Measurements from ENCODE around the gene CTSZ.
A peak's percentile ranks its signal among the peaks of the same experiment; 100 is the strongest.

The CTSZ gene

DNA sequence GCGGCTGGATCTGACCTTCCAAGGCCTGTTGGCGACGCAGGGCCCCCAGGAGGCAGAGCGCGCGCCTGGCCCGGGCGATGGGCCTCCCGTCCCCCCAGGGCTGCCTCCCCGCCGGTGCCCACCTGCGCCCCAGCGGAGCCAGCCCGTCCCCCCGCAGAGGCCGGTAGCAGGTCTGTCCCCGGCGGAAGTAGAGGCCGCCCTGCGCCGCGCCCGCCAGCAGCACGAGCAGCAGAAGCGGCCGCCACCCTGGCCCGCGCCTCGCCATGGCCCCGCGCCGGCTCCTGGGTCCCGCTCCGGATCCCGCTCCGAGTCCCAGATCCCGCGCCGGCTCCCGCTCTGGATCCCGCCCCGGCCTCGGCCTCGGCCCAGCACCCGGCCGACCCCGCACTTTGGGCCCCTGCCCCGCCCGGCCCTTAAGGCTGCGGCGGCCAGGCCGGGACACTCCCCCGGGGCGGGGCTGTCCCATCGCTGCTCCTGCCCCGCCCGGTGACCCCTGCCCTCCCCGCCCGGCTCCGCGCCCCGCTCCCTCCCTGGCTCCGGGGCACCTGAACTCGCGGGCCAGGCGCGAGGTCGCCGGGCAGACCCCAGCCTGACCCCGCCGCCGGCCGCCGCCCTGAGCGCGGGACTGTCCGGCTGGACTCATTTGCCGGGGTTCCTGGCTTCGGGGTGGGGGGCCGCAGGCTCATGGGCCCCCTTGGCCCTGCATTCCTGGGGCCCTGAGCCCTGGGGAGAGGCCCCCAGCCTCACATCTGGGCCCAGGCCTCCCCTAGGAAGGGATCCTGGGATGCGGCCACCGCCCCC lies at the start of gene CTSZ:
TSS of gene CTSZ (minus strand) at position 391 of the 801 bp plus-strand sequence. CDS start at position 265, 126 bp downstream.
- Histone ChIP-seq H3K27ac (peak within 1 kb of the TSS; percentile 67 to 98 (median 93)), H3K4me3 (peak within 1 kb of the TSS; percentile 49 to 83 (median 72))

DNA sequence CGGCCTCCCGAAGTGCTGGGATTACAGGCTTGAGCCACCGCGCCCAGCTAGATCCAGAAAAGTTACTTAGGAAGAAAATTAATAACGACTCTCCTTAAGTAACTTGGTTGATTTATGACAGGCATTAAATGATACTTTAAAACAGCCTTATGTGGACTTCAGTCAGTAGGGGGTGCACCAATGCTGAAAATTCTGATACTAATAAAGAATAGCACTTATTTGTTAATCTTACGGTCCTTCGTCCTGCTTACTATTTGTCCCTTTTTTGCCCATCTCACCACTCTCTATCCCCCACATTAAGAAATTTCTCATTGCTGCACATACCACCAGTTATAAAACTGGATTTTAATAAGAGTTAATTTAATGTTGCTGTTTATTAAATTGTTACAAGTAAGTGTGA lies 48.2 kb upstream of the CTSZ start:
- Histone ChIP-seq H3K4me3 (no peak overlapping the region), H3K27ac (no peak overlapping the region)

DNA sequence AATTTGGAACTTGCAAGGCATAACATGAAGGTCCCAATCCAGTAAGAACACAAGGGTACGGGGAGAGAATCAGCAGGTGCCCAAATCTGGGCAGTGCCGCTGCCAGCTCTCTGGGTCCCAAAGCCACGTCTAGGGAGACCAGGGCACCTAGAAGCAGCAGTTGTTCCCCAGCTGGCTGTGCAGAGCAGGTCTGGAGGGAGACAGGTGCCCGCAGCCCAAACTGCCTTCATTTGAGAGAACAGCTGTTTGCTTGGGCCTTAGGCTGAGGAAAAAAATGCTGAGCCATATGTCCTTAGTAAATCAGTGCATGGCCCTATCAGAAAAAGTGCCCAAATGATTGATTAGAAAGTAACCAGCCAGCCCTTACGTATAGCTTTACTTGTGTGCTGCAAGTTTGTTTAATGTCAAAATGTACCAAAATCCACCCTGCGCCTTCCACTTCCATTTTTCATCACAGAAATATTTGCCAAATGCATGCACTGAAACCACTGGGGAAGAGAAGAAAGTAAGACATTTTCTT lies 44.7 kb upstream of the CTSZ start:
- no peak overlapping the region for H3K27ac ChIP-seq
- H3K4me3 ChIP-seq, result no peak overlapping the region

DNA sequence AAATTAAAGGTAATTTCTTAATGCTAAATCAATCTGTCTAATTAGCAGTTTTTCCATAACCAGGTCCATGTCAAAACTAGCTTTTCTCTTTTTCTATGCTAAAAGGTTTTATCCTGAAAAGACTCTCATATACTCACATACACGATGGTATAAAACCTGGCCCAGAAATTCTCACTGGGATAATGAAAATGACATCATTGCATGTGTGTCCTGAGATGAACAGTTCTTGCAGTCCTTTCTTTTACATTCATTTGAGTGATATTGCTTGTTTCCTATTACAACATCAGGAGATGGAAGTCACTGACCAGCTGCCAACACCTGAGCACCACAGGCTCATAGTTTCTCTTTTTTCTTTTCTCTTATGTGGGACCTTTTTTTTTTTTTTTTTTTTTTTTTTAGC lies 43.4 kb upstream of the CTSZ start:
- H3K27ac ChIP-seq, result no peak overlapping the region
- H3K4me3 ChIP-seq, result no peak overlapping the region

DNA sequence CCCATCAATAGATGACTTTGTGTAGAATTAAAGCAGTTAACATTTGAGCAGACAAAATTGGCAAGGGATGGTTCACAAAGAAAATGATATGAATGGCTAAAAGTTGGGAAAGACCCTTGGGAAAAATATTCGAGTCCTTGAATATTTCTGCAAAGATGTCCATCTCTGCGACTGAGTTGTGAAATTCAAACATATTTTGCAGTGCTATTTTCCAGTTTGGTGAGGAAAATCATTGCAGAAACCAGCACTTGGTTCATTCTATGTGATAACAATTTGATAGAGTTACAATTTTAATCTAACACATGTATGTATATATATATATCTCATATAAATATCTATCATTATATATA lies 41.6 kb upstream of the CTSZ start:
- no peak overlapping the region for H3K4me3 ChIP-seq
- no peak overlapping the region for H3K27ac ChIP-seq

DNA sequence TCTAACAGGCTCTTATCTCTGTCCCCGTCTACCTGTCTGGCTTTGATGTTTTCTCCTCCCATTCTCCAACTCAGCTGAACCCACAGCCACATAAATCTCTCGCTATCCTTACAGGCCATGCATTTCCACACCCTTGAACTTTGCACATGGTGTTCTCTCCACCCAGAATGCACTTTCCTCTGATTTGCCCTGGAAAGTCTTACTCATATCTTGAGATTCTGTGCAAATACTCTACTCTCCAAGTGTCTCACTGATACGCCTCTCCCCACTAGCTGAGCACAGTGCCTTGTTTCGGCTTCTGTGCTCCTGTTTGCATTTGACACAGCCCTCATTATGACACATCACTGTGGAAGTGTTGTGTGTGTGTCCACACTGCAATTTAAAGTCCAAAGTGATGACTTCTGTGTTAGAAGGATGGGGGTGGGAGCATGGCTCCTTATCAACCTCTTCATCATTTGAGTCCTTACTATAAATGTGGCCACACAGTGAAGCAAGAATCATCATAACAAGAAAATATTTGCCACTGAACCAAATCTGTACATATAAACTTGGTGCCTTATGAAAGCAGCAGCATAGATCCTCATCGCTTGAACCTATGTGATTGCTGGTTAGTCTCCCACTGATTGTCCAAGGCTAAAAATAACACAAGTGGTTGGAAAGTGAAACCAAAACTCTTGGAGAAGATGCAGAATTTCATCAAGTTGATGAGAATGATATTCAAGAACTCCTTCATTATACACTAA lies 41.1 kb upstream of the CTSZ start:
- no peak overlapping the region for H3K27ac ChIP-seq

DNA sequence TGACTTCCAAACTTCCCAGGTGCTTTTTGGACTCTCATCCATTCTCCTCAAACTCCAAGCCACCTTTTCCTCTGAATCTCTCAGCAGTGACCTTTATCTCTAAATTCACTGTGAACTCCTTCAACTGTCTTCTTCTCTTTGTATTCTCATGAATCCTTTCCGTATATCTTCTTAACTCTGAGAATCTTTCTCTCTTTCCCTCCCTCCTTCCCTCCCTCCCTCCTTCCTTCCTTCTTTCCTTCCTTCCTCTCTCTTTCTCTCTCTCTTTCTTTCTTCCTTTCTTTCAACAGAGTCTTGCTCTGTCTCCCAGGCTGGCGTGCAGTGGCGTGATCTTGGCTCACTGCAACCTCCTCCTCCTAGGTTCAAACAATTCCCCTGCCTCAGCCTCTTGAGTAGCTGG lies 39.8 kb upstream of the CTSZ start:
- Histone ChIP-seq H3K27ac (no peak overlapping the region), H3K4me3 (no peak overlapping the region)

More for the DNA sequence above, 41.1 kb upstream of the CTSZ start:
- no peak overlapping the region for H3K4me3 ChIP-seq

DNA sequence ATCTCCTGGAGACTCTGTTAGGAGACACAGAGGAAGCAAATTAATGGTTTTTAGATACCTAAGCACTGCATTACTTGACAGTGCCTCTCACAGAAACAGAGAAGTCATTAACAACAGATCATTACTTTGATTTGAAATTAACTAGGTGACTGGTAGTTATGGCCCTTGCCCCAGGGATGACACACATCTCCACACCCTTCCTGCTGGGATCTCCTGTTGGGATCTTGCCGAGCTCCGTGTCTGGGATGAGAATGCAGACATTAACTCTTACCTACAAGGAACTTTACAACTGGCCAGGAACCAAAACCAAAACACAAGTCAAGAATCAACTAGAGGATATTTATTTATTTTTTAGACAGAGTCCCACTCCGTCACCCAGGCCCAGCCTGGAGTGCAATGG lies 37.7 kb upstream of the CTSZ start:
- peak overlapping the region in 2 of 21 experiments; percentile 6 to 57 for H3K27ac ChIP-seq

DNA sequence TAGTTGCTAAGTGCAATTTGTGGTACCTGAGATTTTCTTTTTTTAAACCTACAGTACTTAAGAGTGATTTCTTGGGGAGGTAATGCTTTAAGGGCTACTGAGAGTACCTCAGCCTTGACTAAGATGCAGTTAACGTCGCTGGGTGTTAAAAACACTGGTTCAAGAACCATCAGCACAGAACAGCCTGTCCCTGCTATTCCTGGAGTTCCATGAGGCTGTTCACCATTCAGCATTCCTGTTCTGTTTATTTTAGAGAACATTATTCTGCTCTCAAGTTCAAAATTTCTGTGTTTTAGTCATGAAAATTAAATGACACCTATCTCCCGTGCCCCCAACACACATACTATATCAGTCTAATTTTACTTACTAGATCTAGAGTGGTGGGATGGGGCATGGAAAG lies 37.2 kb upstream of the CTSZ start:
- H3K27ac ChIP-seq, result peak overlapping the region in 6 of 21 experiments; percentile 4 to 93 (median 36)

More for the DNA sequence above, 37.7 kb upstream of the CTSZ start:
- no peak overlapping the region for H3K4me3 ChIP-seq

DNA sequence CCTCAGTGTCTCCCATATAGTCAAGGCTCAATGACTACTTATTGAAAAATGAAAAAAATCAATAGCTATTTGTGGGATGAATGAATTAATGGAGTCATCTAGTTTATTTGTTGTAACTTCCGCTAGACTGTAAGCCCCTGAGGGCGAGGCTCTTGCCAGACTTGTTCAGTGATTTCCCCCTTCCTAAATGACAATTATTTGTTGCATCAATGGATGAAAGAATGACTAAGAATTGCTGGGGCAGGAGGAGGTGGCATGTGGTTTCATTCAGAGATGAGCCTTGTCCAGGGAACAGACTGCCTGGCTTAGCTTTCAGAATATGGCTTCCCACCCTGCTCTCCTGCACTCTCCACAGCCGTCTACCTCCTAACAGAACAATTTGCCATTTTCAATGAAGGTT lies 36.6 kb upstream of the CTSZ start:
- peak overlapping the region in 15 of 21 experiments; percentile 6 to 94 (median 88) for H3K27ac ChIP-seq
- H3K4me3 ChIP-seq, result no peak overlapping the region

More for the DNA sequence above, 37.2 kb upstream of the CTSZ start:
- no peak overlapping the region for H3K4me3 ChIP-seq

DNA sequence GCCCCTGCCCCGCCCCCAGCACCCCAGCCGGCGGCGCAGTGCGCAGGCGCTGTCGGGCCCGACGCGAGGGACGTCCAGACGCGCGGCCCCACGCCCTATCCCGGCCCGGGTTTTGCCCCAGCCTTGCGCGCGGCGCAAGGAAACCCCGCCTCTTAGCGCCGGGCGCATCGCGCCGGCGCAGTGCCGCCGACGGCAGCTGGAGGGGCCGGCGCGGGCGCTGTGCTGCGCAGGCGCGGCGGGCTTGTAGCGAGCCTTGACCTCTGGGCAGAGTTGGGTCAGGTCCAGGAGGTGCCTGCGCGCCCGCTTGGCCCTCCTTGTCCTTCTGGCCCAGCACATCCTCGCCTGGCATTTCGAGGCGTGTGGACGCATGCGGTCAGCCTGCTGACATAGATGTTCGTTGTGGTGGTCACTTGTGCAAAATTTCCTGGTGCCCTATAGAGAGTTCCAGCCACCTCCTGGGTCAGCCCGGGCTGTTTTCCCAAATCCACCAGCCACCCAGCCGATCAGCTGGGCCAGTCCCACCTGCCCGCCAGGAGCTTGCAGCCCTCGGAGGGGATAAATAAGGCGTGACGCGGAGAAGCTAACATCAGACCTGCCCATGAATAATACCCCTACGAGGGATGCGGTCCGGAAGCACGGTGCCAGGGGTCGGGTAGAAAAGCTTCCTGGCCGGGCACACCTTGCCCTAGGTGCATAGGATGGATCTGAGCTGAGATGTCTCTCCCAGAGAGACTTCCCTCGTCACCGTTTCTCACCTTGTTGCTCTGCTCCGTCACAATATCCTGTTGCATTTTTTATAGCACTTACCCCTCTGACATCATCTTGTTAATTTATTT lies 36.0 kb upstream of the CTSZ start:
- Histone ChIP-seq H3K27ac (peak overlapping the region in 20 of 21 experiments; percentile 74 to 94 (median 88)), H3K4me3 (peak overlapping the region; percentile 70 to 95 (median 89))

DNA sequence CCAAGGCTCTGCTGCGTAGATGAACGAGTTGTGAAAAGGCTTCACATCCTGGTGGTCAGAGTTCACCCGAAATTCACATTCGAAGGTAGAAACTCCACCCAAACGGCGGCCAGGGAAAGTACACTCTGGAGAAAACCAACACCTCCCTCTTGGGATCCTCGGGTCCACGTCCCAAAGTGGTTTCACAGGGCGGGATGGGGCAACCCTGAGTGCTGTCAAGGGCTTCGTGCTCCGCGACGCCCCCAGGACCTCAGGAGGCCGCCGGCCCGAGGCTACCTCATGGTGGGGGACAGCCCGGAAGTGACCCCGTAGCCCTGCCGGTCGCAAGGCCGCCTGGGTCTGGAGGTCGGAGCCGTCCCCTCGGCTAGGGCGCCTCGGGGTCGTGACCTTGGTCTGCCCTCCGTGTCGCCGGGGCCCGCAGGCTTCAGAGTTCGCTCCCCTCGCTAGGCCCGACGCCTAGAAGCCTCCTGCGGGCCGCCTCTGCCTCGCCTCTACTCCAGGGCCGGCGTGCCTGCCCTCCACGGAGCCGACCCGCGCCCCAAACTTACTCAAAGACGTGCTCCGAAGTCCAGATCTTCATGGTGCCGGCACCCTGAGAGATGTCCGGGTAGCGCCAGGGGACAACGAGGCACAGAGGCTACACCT lies 35.2 kb upstream of the CTSZ start, which contains the start of gene PRELID3B:
TSS of gene PRELID3B (minus strand) at position 636 of the 645 bp plus-strand sequence. CDS start at position 580, 56 bp downstream.
- Histone ChIP-seq H3K27ac (peak within 1 kb of the TSS; percentile 72 to 94 (median 88)), H3K4me3 (peak within 1 kb of the TSS; percentile 70 to 95 (median 89))

DNA sequence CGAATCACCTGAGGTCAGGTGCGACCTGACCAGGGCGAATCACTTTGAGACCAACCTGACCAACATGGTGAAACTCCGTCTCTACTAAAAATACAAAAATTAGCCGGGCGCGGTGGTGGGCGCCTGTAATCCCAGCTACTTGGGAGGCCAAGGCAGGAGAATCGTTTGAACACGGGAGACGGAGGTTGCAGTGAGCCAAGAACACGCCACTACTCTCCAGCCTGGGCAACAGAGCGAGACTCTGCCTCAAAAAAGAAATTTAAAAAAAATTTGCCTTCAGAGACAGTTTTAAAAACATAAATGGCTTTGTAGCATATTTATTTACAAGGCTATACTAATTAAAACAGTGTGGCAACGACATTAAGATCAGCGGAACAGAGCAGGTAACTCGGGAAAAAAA lies 34.4 kb upstream of the CTSZ start:
- H3K4me3 ChIP-seq, result peak overlapping the region; percentile 70 to 95 (median 89)
- peak overlapping the region in 9 of 21 experiments; percentile 82 to 93 (median 88) for H3K27ac ChIP-seq

DNA sequence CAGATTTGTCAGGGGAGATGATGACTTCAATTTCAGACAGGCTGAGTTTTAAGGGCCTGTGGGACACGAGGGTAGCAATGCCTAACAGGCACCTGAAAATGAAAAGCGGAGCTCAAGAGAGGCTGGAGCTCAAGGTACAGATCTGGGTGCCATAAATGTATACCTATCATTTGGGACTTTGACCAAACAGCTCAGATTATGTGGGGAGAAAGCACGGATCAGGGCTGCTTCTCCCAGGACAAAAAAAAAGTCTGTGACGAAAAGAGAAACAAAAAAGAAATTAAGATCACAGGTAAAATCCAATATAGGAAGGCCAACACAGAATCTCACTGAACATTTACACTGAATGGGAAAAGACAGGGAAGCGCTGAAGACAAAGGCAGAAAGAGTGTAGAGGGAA lies 33.6 kb upstream of the CTSZ start:
- no peak overlapping the region for H3K4me3 ChIP-seq
- no peak overlapping the region for H3K27ac ChIP-seq

DNA sequence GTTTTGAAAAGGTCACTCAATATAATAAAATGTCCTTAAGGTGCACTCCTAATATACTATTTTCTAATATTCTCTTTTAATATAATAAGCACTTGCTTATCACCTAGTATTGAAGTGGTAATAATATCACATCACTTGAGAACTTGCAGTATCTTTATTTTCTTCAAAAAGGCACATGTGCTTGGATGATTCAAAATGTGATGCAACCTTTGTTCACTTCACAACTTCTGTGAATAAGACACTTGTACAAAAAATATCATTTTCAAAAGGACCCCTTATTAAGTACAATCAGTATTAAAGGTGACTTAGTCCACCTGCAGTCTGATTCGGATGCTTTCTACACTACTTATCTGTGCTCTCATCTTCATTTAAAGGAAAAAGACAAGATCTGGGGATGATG lies 32.2 kb upstream of the CTSZ start:
- H3K4me3 ChIP-seq, result no peak overlapping the region

DNA sequence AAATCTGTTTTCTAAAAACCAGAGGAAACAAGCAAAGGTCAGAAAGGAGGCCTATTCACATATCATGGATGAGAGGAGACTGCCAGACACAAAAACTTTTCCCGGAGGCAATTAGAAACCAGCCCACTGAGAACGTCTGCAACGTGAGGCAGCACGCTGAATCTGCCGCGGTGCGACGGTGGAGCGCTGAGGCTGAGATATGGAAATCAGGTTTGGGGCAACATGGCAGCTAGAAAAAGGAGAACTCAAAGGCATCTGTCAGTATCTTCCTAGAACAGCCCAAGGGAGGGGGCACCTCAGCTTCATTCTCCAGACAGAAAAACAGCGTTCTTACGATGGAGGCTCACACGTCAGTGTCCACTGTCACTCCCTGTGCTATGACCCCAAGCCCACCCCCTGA lies 30.3 kb upstream of the CTSZ start:
- H3K27ac ChIP-seq, result no peak overlapping the region
- no peak overlapping the region for H3K4me3 ChIP-seq

More for the DNA sequence above, 32.2 kb upstream of the CTSZ start:
- H3K27ac ChIP-seq, result no peak overlapping the region

DNA sequence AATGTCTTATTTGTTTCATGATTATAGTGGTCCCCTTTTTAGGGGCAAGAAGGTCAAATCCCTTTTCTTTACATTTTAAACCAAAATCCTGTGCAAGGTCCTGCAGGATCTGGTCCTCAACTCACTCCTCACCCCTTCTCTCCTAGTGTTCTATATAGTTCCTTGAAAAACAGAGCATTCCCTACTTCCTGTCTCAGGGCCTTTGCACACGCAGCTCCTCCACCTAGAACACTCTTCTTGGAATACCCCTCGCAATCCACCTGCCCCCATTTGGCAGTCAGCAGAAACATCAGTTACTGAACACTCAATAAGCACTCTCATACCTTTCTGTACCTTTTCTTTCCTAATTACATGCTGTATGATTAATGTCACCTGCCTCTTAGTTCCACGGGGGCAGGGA lies 28.3 kb upstream of the CTSZ start:
- Histone ChIP-seq H3K4me3 (no peak overlapping the region), H3K27ac (no peak overlapping the region)

DNA sequence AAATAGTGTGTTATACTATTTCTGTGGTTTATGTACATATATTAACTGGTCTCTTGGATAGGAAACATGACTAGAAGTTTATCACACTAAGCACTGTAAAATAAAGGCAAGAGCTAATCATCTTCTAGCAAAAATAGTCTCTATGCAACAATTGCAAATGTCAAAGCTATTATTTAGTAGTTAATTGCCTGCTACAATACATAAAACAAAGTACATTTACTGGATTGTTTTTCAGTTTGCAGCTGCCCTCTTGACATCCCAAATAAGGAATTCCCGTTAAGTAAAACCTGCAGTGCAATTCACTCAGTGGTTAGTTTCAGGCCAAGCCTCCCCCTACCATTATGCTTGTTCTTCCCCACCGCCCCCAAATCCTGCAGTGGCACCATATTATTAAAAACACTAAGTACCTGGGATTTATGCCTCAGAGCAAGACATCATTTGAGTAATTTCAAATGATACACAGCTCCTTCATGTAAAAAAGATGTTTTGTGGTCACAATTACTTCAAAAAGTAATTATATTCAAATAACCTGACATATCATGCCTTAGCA lies 26.6 kb upstream of the CTSZ start:
- Histone ChIP-seq H3K4me3 (no peak overlapping the region), H3K27ac (no peak overlapping the region)

DNA sequence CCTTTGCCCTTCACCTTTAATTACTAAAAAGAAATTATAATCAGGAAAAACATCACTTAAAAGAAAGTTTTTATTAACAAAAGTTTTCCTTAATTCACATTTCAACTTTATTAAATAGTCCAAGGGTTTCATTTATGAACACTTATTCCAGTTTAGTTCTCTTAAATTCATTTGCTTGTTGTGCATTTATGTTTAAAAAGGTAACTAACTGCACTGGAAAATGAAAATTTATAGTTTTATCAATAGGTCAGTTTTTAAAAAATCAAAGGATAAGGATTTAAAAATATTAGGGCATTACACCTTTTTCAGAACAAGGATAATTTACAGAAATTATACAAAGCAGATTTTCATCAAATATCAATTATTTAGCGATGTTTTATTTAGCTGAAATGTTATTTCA lies 26.0 kb upstream of the CTSZ start:
- peak overlapping the region in 18 of 21 experiments; percentile 81 to 98 (median 91) for H3K27ac ChIP-seq

More for the DNA sequence above, 26.0 kb upstream of the CTSZ start:
- H3K4me3 ChIP-seq, result peak overlapping the region in 6 of 7 experiments; percentile 72 to 92 (median 83)
